SK-N-SH treated with all-trans-retinoic acid at 6 μM for 48 hours (cell line): ENCODE results near the gene PIK3R5.

Experiments used
- ARNTL ChIP-seq: fragments of 450-650 bp; formaldehyde crosslinking; IDR thresholded peaks from 2 replicates; pipeline ENCODE4 v1.5.0; 2020; ENCODE audit warnings: low read depth, mild to moderate bottlenecking, moderate library complexity, borderline replicate concordance
- ESRRG ChIP-seq: fragments of 250-450 bp; sonication (Bioruptor Pico); IDR thresholded peaks from 2 replicates; pipeline ENCODE4 v1.6.1; 2021; ENCODE audit warnings: mild to moderate bottlenecking
- GLIS3 ChIP-seq: fragments of 250-450 bp; sonication (Bioruptor Pico); IDR thresholded peaks from 2 replicates; pipeline ENCODE4 v1.5.0; 2020; ENCODE audit warnings: mild to moderate bottlenecking, moderate library complexity
- ISL1 ChIP-seq: fragments of 250-450 bp; sonication (Bioruptor Pico); IDR thresholded peaks from 2 replicates; pipeline ENCODE4 v2.1.2; 2022; ENCODE audit warnings: mild to moderate bottlenecking, moderate library complexity
- PPARA ChIP-seq: fragments of 250-450 bp; sonication (Bioruptor Pico); IDR thresholded peaks from 2 replicates; pipeline ENCODE4 v1.5.0; 2020; ENCODE audit warnings: mild to moderate bottlenecking, borderline replicate concordance
- RARB ChIP-seq: fragments of 250-450 bp; sonication (Bioruptor Pico); IDR thresholded peaks from 2 replicates; pipeline ENCODE4 v1.8.0; 2021; ENCODE audit warnings: mild to moderate bottlenecking, moderate library complexity
- SNAI2 ChIP-seq: fragments of 250-450 bp; sonication (Bioruptor Pico); IDR thresholded peaks from 2 replicates; pipeline ENCODE4 v1.5.0; 2020; ENCODE audit warnings: mild to moderate bottlenecking, moderate library complexity
- TOX ChIP-seq: fragments of 250-450 bp; sonication (Bioruptor Pico); IDR thresholded peaks from 2 replicates; pipeline ENCODE4 v1.8.0; 2021; ENCODE audit warnings: mild to moderate bottlenecking, moderate library complexity, borderline replicate concordance
- ZC3H10 ChIP-seq: fragments of 250-450 bp; sonication (Bioruptor Pico); IDR thresholded peaks from 2 replicates; pipeline ENCODE4 v1.5.1; 2021; ENCODE audit warnings: mild to moderate bottlenecking, moderate library complexity
- ZFP30 ChIP-seq: fragments of 450-650 bp; formaldehyde crosslinking; IDR thresholded peaks from 2 replicates; pipeline ENCODE4 v1.5.0; 2022; ENCODE audit warnings: mild to moderate bottlenecking, moderate library complexity
- ZNF565 ChIP-seq: fragments of 450-650 bp; formaldehyde crosslinking; conservative IDR thresholded peaks from 2 replicates; pipeline ENCODE4 v1.5.0; 2020; ENCODE audit warnings: low read depth, mild to moderate bottlenecking, moderate library complexity
- ZNF70 ChIP-seq: fragments of 450-650 bp; formaldehyde crosslinking; IDR thresholded peaks from 2 replicates; pipeline ENCODE4 v1.5.0; 2020; ENCODE audit warnings: mild to moderate bottlenecking, moderate library complexity
- TF ChIP-seq, protein P1 (sequence below): fragments of 250-450 bp; sonication (Bioruptor Pico); IDR thresholded peaks from 2 replicates; pipeline ENCODE4 v1.8.0; 2020; ENCODE audit warnings: mild to moderate bottlenecking, moderate library complexity, borderline replicate concordance

DNA sequence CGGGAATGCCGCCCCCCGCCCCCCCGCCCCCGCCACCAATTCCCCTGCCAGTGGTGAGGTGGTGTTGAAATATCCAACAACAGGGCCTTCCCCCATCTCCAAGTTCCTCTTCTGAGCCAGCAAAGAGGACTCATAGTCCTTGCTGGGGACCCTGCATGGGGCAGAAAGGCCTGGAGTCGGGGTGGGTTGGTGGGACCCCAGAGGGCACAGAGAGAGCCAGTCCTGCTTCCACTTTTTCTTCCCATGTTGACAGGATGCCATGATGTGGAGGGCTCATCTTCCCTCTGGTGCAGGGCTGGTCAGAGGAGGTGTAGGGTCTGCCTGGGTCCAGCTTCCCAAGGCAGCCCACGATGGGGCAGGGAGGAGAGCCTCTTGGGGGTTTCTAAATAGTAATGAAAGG is 49.0 kb downstream of the PIK3R5 start:
- TF ChIP-seq RARB (CRISPR knock-in tag) (no peak), ZC3H10 (CRISPR knock-in tag) (no peak), ESRRG (CRISPR knock-in tag) (no peak), ZFP30 (CRISPR knock-in tag) (no peak), SNAI2 (CRISPR knock-in tag) (no peak), TOX (no peak), ZNF565 (CRISPR knock-in tag) (no peak), ZNF70 (CRISPR knock-in tag) (no peak), ISL1 (CRISPR knock-in tag) (no peak), GLIS3 (no peak), PPARA (CRISPR knock-in tag) (no peak), ARNTL (no peak)
- TF ChIP-seq, protein P1, sequence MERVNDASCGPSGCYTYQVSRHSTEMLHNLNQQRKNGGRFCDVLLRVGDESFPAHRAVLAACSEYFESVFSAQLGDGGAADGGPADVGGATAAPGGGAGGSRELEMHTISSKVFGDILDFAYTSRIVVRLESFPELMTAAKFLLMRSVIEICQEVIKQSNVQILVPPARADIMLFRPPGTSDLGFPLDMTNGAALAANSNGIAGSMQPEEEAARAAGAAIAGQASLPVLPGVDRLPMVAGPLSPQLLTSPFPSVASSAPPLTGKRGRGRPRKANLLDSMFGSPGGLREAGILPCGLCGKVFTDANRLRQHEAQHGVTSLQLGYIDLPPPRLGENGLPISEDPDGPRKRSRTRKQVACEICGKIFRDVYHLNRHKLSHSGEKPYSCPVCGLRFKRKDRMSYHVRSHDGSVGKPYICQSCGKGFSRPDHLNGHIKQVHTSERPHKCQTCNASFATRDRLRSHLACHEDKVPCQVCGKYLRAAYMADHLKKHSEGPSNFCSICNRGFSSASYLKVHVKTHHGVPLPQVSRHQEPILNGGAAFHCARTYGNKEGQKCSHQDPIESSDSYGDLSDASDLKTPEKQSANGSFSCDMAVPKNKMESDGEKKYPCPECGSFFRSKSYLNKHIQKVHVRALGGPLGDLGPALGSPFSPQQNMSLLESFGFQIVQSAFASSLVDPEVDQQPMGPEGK (CRISPR knock-in tag) = no peak
